ENCODE results near the gene TMEM126A. TPM values are rescaled to one million over a fixed set of nuclear protein-coding genes. Genes with fewer than 3 reads are reported as not detected.
A peak's percentile ranks its signal among the peaks of the same experiment; 100 is the strongest.

The TMEM126A gene
- total RNA-seq, 1 donor from 2014 or later: 40.8 TPM

- no peak for DNase-seq (ENCODE audit: low read depth)
- FAIRE-seq: no peak
- Histone ChIP-seq H3K4me3 (ENCODE audit: low read depth, low read length) (no peak overlapping the region), H3K36me3 (ENCODE audit: control insufficient read depth, insufficient read depth, low read length) (no peaks in the 10 kb centered on the region), H3K27me3 (ENCODE audit: control insufficient read depth, insufficient read depth, low read length) (no peaks in the 10 kb centered on the region)
- no peak for TF ChIP-seq CTCF (IDR thresholded peaks at IDR 0.05; ENCODE audit: insufficient read depth, low read length, severe bottlenecking)
Measured at GRCh38 chr11:85685125-85685819, 37.5 kb downstream of the TMEM126A start.

- H3K27me3 ChIP-seq (ENCODE audit: control insufficient read depth, insufficient read depth, low read length): no peaks in the 10 kb centered on the region
- no peak for TF ChIP-seq CTCF (IDR thresholded peaks at IDR 0.05; ENCODE audit: insufficient read depth, low read length, severe bottlenecking)
- H3K36me3 ChIP-seq (ENCODE audit: control insufficient read depth, insufficient read depth, low read length): no peaks in the 10 kb centered on the region
- FAIRE-seq (peak; percentile 40), DNase-seq (ENCODE audit: low read depth) (peak; percentile 61)
- H3K4me3 ChIP-seq (ENCODE audit: low read depth, low read length): no peak within 1 kb of the TSS
Measured at GRCh38 chr11:85685820-85686459, 38.2 kb downstream of the TMEM126A start, which contains the start of gene CCDC89. Gene CCDC89, minus strand, starts transcription at chr11:85686195. Its CDS starts 65 bp downstream, at chr11:85686130.

GRCh38 chr11:85694385-85694980 lies 46.7 kb downstream of the TMEM126A start:
- TF ChIP-seq CTCF (IDR thresholded peaks at IDR 0.05; ENCODE audit: insufficient read depth, low read length, severe bottlenecking): peak; percentile 33
- no peak overlapping the region for H3K4me3 ChIP-seq (ENCODE audit: low read depth, low read length)
- no peaks in the 10 kb centered on the region for H3K36me3 ChIP-seq (ENCODE audit: control insufficient read depth, insufficient read depth, low read length)
- DNase-seq (ENCODE audit: low read depth) (peak; percentile 49), FAIRE-seq (no peak)
- H3K27me3 ChIP-seq (ENCODE audit: control insufficient read depth, insufficient read depth, low read length): no peaks in the 10 kb centered on the region

- FAIRE-seq (no peak), DNase-seq (ENCODE audit: low read depth) (no peak)
- no peak for TF ChIP-seq CTCF (IDR thresholded peaks at IDR 0.05; ENCODE audit: insufficient read depth, low read length, severe bottlenecking)
- Histone ChIP-seq H3K27me3 (ENCODE audit: control insufficient read depth, insufficient read depth, low read length) (no peaks in the 10 kb centered on the region), H3K4me3 (ENCODE audit: low read depth, low read length) (no peak overlapping the region), H3K36me3 (ENCODE audit: control insufficient read depth, insufficient read depth, low read length) (no peaks in the 10 kb centered on the region)
Measured at GRCh38 chr11:85695546-85695945, 47.8 kb downstream of the TMEM126A start.

- FAIRE-seq (no peak), DNase-seq (ENCODE audit: low read depth) (no peak)
- Histone ChIP-seq H3K27me3 (ENCODE audit: control insufficient read depth, insufficient read depth, low read length) (no peaks in the 10 kb centered on the region), H3K4me3 (ENCODE audit: low read depth, low read length) (no peak overlapping the region), H3K36me3 (ENCODE audit: control insufficient read depth, insufficient read depth, low read length) (no peaks in the 10 kb centered on the region)
- TF ChIP-seq CTCF (IDR thresholded peaks at IDR 0.05; ENCODE audit: insufficient read depth, low read length, severe bottlenecking): no peak
Measured at GRCh38 chr11:85697747-85698146, 50.0 kb downstream of the TMEM126A start.

All from bronchial epithelial cell (primary cell).